ENCODE results near the gene CROCC2. TPM values are rescaled to one million over a fixed set of nuclear protein-coding genes. Genes with fewer than 3 reads are reported as not detected.
A peak's percentile ranks its signal among the peaks of the same experiment; 100 is the strongest.

Gene CROCC2
- total RNA-seq (2014; rRNA removed; shearing (Covaris generic)), result not detected in 2 replicates
- not detected in 2 replicates for total RNA-seq (2022)
- Bru-seq, nascent RNA, result percentile 2 among the genes with signal in this experiment
- not detected for BruChase-seq, experiment 1, labeled RNA remaining after a 6-hour chase
- BruChase-seq, experiment 2, labeled RNA remaining after a 2-hour chase, result not detected
- long read RNA-seq, result 0 reads

DNA sequence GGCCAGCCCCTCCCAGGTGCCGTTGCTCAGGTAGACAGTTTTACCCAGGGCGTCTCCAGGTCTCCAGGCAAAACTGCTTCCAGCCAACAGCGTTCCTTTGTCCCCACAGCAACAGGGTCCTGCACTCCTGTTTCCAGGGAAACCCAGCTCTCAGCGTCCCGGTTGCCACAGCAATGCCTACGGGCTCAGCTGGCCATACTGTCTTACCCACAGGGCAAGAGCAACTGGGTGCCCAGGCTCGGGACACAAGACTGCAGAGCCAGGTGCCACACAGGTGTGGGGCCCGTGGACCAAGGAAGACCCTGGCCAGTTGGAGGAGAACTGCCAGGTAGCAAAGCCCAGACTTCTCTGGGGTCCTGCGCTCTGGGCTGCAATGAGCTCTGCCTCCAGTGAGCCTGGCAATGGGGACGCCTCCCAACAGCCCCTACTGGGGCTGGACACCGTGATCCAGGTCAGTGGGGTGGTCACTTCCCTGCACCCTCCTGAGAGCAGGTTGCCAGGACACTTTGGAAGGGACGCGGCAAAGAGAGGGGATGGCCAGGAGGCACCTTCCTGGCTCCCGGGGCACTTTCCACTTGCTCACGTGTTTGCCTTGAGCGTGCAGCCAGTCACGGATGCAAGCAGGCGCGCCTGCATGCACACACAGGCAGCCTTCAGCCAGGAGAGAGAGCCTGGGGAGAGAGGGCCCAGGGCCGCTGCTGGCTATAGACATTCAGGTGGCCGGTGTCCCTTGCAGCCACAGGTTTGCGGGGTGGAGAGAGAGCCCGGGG, at the start of gene CROCC2:
CROCC2 (plus strand) TSS at position 196 of the 770 bp plus-strand sequence; CDS start at position 374, 178 bp downstream.
- intact Hi-C loops (cut with micrococcal nuclease; ENCODE audit: unreplicated experiment), result no loop called here
- TF ChIP-seq CTCF (conservative IDR thresholded peaks at IDR 0.05; ENCODE audit: low read length) (no peak), EZH2phosphoT487 (IDR thresholded peaks at IDR 0.05; ENCODE audit: borderline replicate concordance, low read depth, low read length) (no peak)

DNA sequence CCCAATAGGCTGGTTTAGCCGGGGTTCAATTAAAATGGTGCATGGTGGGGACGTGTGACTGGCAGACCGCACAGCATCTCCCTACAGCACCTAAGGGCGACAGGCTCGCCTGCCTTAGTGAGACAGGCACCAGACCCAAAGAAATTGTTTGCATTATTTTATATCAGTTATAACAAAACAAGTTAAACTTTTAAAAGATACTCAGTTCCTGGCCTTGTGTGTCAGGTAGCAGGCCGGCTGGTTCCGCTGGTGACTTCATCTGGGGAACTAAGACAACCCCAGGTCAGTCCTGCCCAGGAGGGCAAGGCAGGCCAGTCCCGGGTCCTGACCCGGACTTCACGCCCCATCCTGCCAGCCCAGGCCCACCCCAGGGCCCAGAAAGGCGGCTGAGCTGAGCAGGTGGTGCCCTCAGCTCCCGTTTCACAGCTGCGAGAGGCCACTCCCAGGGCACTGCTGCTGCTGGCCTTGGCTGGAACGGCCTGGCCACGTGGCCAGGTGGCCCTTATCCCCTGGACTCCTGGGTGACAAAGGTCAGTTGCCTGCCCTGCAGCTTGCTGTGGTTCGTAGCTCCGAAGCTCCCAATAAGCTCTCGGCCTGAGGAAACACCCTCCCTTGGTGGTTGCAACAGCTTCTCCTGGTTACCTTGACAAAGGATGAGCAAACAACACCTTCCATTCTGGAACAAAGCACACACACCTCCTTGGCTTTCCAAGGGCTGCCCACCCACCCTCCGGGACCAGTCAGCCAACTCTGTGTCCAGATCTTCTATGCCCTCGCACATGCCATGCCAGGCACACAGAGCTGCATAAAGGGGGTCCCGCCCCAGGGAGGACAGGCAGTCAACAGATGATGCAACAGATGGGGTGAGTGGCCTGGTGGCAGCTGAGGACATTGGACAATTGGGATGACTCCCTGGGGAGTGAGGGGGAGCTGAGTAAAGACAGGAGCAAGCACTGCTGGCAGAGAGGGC, 48.8 kb upstream of the CROCC2 start:
- no peak overlapping the region for H2AFZ ChIP-seq (ENCODE audit: low read length)
- no peaks in the 10 kb centered on the region for H3K79me2 ChIP-seq (ENCODE audit: insufficient read depth, low read depth, low read length)
- no peaks in the 10 kb centered on the region for H4K20me1 ChIP-seq (ENCODE audit: insufficient read depth, low read length)
- intact Hi-C loops (cut with micrococcal nuclease; ENCODE audit: unreplicated experiment), result no loop called here
- H3K4me2 ChIP-seq (ENCODE audit: low read length), result no peak overlapping the region
- DNase-seq (ENCODE audit: low spot score), result no peak
- H3K27ac ChIP-seq (ENCODE audit: low read depth, low read length, poor library complexity, severe bottlenecking), result no peak overlapping the region
- H3K9me2 ChIP-seq (ENCODE audit: insufficient read depth, low read length), result no peaks in the 10 kb centered on the region
- H3K9me3 ChIP-seq (ENCODE audit: low read length), result no peaks in the 10 kb centered on the region
- no peaks in the 10 kb centered on the region for H3K4me1 ChIP-seq (ENCODE audit: insufficient read depth, low read length, poor library complexity, severe bottlenecking)
- CTCF ChIA-PET (ENCODE audit: unreplicated experiment), result no interaction called here
- no peak for TF ChIP-seq EZH2phosphoT487 (IDR thresholded peaks at IDR 0.05; ENCODE audit: borderline replicate concordance, low read depth, low read length)
- TF ChIP-seq CTCF (conservative IDR thresholded peaks at IDR 0.05; ENCODE audit: low read length), result no peak
- BruUV-seq (replicated peaks), result no TSS peak
- POLR2A ChIA-PET, result no interaction called here
- no peak overlapping the region for H3K4me3 ChIP-seq (ENCODE audit: low read depth, low read length, poor library complexity, severe bottlenecking)
- H3K36me3 ChIP-seq (ENCODE audit: insufficient read depth, low read length), result no peaks in the 10 kb centered on the region

More for the DNA sequence above, at the start of gene CROCC2:
- DNase-seq (ENCODE audit: low spot score), result no peak
- no peaks in the 10 kb centered on the region for H3K4me1 ChIP-seq (ENCODE audit: insufficient read depth, low read length, poor library complexity, severe bottlenecking)
- H4K20me1 ChIP-seq (ENCODE audit: insufficient read depth, low read length), result no peaks in the 10 kb centered on the region
- no peak within 1 kb of the TSS for H2AFZ ChIP-seq (ENCODE audit: low read length)
- H3K9me3 ChIP-seq (ENCODE audit: low read length), result no peaks in the 10 kb centered on the region
- no peaks in the 10 kb centered on the region for H3K79me2 ChIP-seq (ENCODE audit: insufficient read depth, low read depth, low read length)
- H3K36me3 ChIP-seq (ENCODE audit: insufficient read depth, low read length), result no peaks in the 10 kb centered on the region
- H3K9me2 ChIP-seq (ENCODE audit: insufficient read depth, low read length), result no peaks in the 10 kb centered on the region
- BruUV-seq (replicated peaks), result no TSS peak
- POLR2A ChIA-PET, result no interaction called here
- no peak within 1 kb of the TSS for H3K4me2 ChIP-seq (ENCODE audit: low read length)
- no peak within 1 kb of the TSS for H3K4me3 ChIP-seq (ENCODE audit: low read depth, low read length, poor library complexity, severe bottlenecking)
- CTCF ChIA-PET (ENCODE audit: unreplicated experiment), result no interaction called here
- no peak within 1 kb of the TSS for H3K27ac ChIP-seq (ENCODE audit: low read depth, low read length, poor library complexity, severe bottlenecking)
